ENCODE measurements around the gene DENND1B.

Gene DENND1B

DNA sequence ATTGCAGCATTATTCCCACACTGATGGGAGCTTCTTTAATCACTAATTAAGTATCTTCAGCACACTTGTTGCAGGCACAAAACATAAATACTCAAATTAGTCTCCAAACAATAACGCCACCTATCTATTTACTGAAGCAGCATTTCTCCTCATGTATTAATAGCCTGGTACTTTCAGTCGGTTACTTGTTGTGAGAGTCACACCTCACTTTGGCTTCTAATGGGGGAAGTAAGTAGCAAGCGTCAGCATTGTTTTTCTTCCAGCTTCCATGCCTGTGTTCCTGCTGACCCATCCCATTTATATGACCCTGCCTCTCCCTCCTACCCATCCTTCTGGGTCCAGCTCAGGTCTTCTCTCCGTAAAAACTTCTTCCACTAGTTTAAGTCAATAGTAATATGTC lies 31.9 kb upstream of the DENND1B start:
- no peak overlapping the region for H3K27ac ChIP-seq
- TF ChIP-seq, protein P1, sequence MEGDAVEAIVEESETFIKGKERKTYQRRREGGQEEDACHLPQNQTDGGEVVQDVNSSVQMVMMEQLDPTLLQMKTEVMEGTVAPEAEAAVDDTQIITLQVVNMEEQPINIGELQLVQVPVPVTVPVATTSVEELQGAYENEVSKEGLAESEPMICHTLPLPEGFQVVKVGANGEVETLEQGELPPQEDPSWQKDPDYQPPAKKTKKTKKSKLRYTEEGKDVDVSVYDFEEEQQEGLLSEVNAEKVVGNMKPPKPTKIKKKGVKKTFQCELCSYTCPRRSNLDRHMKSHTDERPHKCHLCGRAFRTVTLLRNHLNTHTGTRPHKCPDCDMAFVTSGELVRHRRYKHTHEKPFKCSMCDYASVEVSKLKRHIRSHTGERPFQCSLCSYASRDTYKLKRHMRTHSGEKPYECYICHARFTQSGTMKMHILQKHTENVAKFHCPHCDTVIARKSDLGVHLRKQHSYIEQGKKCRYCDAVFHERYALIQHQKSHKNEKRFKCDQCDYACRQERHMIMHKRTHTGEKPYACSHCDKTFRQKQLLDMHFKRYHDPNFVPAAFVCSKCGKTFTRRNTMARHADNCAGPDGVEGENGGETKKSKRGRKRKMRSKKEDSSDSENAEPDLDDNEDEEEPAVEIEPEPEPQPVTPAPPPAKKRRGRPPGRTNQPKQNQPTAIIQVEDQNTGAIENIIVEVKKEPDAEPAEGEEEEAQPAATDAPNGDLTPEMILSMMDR (conservative IDR thresholded peaks at IDR 0.05) = no peak
- TF ChIP-seq ZFX (IDR thresholded peaks at IDR 0.05) = no peak

GRCh38 chr1:197806718-197807117 lies 31.4 kb upstream of the DENND1B start:
- TF ChIP-seq ZFX (IDR thresholded peaks at IDR 0.05) = no peak
- TF ChIP-seq, protein P1 (conservative IDR thresholded peaks at IDR 0.05) = no peak
- H3K27ac ChIP-seq = no peak overlapping the region

DNA sequence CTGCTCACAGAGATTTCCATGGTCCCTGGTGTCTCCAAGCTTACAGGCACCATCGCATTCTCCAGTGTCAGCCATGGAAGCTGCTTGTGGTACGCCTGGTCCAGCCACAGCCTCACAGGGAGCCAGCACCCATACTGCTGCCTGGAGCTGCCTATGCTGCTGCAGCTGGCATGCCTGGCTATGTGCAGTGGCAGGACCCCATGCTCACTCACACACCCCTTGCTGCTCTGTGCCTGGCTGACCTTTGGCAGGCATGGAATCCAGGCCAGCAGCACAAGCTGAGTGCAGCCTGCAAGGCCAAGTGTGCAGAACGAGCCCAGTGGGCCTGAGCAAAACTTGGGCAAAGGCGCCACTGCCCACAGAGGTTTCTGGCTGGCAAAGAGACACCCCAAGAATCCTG lies 26.4 kb upstream of the DENND1B start:
- no peak overlapping the region for H3K27ac ChIP-seq
- no peak for TF ChIP-seq ZFX (IDR thresholded peaks at IDR 0.05)
- TF ChIP-seq, protein P1 (conservative IDR thresholded peaks at IDR 0.05) = no peak

- no peak for TF ChIP-seq ZFX (IDR thresholded peaks at IDR 0.05)
- TF ChIP-seq, protein P1 (conservative IDR thresholded peaks at IDR 0.05) = no peak
- H3K27ac ChIP-seq = no peak overlapping the region
Observed at GRCh38 chr1:197801111-197801482, 25.8 kb upstream of the DENND1B start.

- H3K27ac ChIP-seq = no peak overlapping the region
- TF ChIP-seq, protein P1 (conservative IDR thresholded peaks at IDR 0.05) = no peak
- no peak for TF ChIP-seq ZFX (IDR thresholded peaks at IDR 0.05)
Observed at GRCh38 chr1:197800379-197801110, 25.3 kb upstream of the DENND1B start.

- no peak overlapping the region for H3K27ac ChIP-seq
- TF ChIP-seq ZFX (IDR thresholded peaks at IDR 0.05) = no peak
- TF ChIP-seq, protein P1 (conservative IDR thresholded peaks at IDR 0.05) = no peak
Observed at GRCh38 chr1:197799271-197799670, 24.0 kb upstream of the DENND1B start.

- TF ChIP-seq ZFX (IDR thresholded peaks at IDR 0.05) = no peak
- TF ChIP-seq, protein P1 (conservative IDR thresholded peaks at IDR 0.05) = no peak
- H3K27ac ChIP-seq = no peak overlapping the region
Observed at GRCh38 chr1:197798492-197798891, 23.2 kb upstream of the DENND1B start.

Data from C4-2B (cell line).